Esophagus squamous epithelium (tissue), 4 donors: ENCODE data around the gene FAM13B.

Source experiments
- CTCF ChIP-seq, 6 experiments: fragments of 450-650 bp in 4 of 6; fragments of 200-600 bp in 2 of 6; sonication (generic) in 2 of 6; IDR thresholded peaks; one replicate each; pipeline ENCODE4 v1.5.1; 2016 to 2019; ENCODE audit warnings: antibody characterized with exemption in 6 of 6, mild to moderate bottlenecking in 4 of 6, moderate library complexity in 4 of 6
- POLR2A ChIP-seq, 4 donors: fragments of 450-650 bp; IDR thresholded peaks; one replicate each; pipeline ENCODE4 v1.6.1; 2017; ENCODE audit warnings: antibody characterized with exemption in 4 of 4, mild to moderate bottlenecking in 4 of 4, moderate library complexity in 3 of 4

DNA sequence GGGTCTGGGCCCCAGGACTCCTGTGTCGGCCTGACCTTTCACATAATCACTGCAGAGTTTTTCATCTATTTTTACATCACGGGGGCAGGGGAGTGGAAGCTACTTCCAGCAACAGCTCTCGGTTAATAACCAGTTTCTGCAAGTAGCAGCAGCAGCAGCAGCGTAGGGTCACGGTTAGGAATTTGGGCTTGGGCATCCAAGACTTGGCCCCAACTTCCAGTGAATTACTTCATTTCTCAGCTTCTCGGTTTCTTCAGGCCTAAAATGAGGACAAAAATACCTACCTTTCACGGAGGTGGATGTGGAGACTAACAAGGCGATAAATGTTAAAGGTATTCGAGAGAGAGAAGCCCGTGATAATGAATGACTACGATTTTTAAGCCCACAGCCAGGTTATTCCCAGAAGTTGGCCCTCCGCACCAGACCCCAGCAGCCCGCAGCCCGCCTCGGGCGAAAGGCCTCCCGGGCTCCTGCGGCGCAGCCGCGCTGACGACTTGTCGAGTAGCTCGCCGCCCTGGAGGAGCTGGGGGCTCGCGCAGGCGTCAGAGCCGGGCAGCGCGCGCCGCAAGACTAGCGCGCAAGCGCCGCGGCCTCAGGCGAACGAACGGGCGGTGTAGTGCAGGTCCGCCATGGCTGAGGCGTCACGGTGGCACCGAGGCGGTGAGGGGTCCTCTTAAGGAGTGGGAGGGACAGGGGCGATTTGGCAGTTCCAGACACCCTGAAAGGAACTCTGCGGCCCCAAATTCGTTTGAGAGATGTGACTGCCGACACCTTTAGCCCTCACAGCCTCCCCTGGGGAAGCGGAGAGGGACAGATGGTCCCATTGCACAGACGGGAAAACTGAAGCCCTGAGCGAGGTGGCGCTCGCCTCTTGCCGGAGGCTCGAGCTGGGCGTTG lies 143.8 kb downstream of the FAM13B start, which contains the start of gene PKD2L2:
- TF ChIP-seq CTCF (IDR thresholded peaks at IDR 0.05): peak in 1 of 6 experiments; percentile 20
- TF ChIP-seq POLR2A (IDR thresholded peaks at IDR 0.05): peak in 2 of 4 donors; percentile 46 to 61
